SH-SY5Y (cell line): ENCODE data around the gene HOXC11.

Experiments
- GATA2 ChIP-seq: IDR thresholded peaks from 2 replicates; pipeline ENCODE4 v1.6.1; 2011; ENCODE audit warnings: mild to moderate bottlenecking, low read depth, low read length
- GATA3 ChIP-seq: IDR thresholded peaks from 2 replicates; pipeline ENCODE4 v1.6.1; 2011; ENCODE audit warnings: low read depth, mild to moderate bottlenecking, low read length, moderate library complexity

GRCh38 chr12:53997204-53998109, 24.5 kb downstream of the HOXC11 start:
- TF ChIP-seq GATA3 (no peak), GATA2 (no peak)
